SJCRH30 (cell line): Measurements from ENCODE around the gene CRX. TPM values are rescaled to one million over a fixed set of nuclear protein-coding genes. Genes with fewer than 3 reads are reported as not detected.
"Not testable (repeated sequence)": the region's sequence is repeated elsewhere in the genome, so short reads cannot be mapped to it uniquely, and the experiment has no call there.

Experiments
- DNase-seq, 2 experiments: peaks; one replicate each; pipeline ENCODE4 v3.0.0-alpha.2; 2015 to 2020
- H3K27ac ChIP-seq: fragments of 250-450 bp; sonication (Bioruptor Pico); 2 replicates; pipeline ENCODE4 v1.5.1; 2020; ENCODE audit warnings: mild to moderate bottlenecking, moderate library complexity
- H3K27me3 ChIP-seq: fragments of 250-450 bp; sonication (Bioruptor Pico); 2 replicates; pipeline ENCODE4 v1.5.1; 2020; ENCODE audit warnings: mild to moderate bottlenecking, moderate library complexity
- H3K36me3 ChIP-seq: fragments of 250-450 bp; sonication (Bioruptor Pico); 2 replicates; pipeline ENCODE4 v1.5.1; 2020; ENCODE audit warnings: mild to moderate bottlenecking, moderate library complexity
- H3K4me1 ChIP-seq: fragments of 250-450 bp; sonication (Bioruptor Pico); 2 replicates; pipeline ENCODE4 v1.5.1; 2020; ENCODE audit warnings: mild to moderate bottlenecking, moderate library complexity
- H3K4me3 ChIP-seq: fragments of 250-450 bp; sonication (Bioruptor Pico); 2 replicates; pipeline ENCODE4 v1.5.1; 2020; ENCODE audit warnings: mild to moderate bottlenecking, moderate library complexity
- H3K9me3 ChIP-seq: fragments of 250-450 bp; sonication (Bioruptor Pico); replicated peaks from 2 replicates; pipeline ENCODE4 v1.5.1; 2020; ENCODE audit warnings: mild to moderate bottlenecking, moderate library complexity
- total RNA-seq: library from RNA; depleted of rRNA; stranded (reverse); fragments of >200 nt; shearing (Covaris generic); gene quantifications from 2 replicates; pipeline ENCODE4 v1.2.3, GENCODE V29; 2014; rRNA removed

CRX gene
- 0.10 and 0.89 TPM in 2 replicates for total RNA-seq

DNA sequence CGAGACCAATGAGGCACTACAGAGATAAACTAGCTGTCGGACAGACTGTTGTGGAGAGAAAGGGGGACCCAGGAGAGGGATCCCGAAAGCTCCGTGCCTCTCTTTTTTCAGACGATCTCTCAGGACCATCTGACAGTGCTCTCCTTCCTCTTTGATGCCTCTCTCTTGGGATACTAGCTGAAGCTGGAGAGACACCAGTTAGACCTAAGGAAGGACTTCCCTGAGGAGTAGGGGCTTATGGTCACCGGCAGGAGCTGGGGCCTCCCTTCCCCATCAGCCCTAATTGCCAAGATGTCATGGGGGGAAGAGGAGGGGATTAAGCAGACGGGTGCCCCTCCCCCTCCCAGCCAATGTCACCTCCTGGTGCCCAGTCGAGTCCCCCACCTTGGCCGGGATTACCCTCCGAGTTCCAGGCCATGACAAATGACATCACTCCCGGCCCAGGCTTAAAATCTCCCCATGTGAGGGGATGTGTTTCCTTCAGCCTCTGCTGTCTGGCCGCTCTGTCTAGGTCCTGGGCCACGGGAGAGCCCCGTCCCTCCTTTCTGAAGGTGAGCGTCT is at the start of gene CRX:
Gene CRX (plus strand): TSS at position 478 of the 561 bp plus-strand sequence. CDS start 12,507 bp downstream, outside the sequence.
- no peak for DNase-seq
- H3K9me3 ChIP-seq: no peaks in the 10 kb centered on the region
- H3K4me1 ChIP-seq: peaks cover 30% of the 10 kb centered on the region
- no peaks in the 10 kb centered on the region for H3K27me3 ChIP-seq
- H3K4me3 ChIP-seq: no peak within 1 kb of the TSS
- H3K27ac ChIP-seq: peak within 1 kb of the TSS; percentile 67
- H3K36me3 ChIP-seq: no peaks in the 10 kb centered on the region

- Histone ChIP-seq H3K4me1 (peaks cover 15% of the 10 kb centered on the region), H3K27me3 (no peaks in the 10 kb centered on the region), H3K36me3 (no peaks in the 10 kb centered on the region; the same call in none of the 2 replicates), H3K9me3 (no peaks in the 10 kb centered on the region), H3K4me3 (no peak overlapping the region), H3K27ac (no peak overlapping the region)
- no peak for DNase-seq
Measured at GRCh38 chr19:47776568-47776967, 45.2 kb upstream of the CRX start.

GRCh38 chr19:47777245-47778048 is 44.3 kb upstream of the CRX start:
- not testable (repeated sequence) for H3K27ac ChIP-seq, H3K36me3 ChIP-seq, H3K9me3 ChIP-seq, DNase-seq, H3K27me3 ChIP-seq
- Histone ChIP-seq H3K4me1 (peaks cover 15% of the 10 kb centered on the region), H3K4me3 (peak overlapping the region; percentile 78)

DNA sequence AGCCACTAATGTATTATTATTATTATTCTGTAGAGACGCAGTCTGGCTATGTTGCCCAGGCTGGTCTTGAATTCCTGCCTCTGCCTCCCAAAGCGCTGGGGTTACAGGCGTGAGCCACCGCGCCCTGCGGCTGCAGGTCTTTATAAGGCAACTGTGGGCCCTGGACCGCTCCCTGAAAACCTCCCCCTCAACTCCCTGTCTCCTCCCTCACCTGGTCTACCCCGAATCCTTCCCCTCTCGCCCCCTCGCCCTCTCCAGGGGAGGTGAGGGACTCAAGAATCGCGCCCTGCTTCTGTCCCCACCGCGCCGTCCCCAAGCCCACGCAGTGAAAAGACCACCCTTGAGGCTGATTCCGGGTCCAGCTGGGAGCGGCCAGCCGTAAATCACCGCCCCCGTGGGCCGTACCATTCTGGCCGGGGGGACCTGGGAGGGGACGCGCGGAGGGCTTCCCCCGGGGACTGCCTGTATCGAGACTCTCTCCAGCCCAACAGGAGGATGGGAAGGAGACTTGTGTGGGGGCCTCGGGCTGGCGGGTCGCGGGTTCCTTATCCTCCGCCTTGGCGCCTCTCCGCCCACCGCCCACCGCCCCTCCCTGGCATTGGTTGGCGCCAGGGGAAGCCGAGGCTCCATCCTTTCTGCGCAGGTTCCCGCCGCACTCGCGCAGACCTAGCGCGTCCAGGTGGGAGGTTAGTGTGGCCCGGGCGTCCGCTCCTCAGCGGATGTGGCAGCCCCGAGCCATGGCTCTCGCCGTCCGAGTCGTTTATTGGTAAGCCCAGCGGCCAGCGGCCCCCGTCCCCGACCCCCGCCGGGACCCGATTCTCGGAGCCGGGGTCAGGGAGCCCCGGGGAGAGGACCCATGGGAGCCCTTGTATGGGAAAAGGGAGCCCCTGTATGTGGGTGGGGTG is 43.4 kb upstream of the CRX start, which contains the start of gene SELENOW:
Gene SELENOW (plus strand): TSS at position 655 of the 905 bp plus-strand sequence. CDS start 83 bp downstream, at position 738.
- Histone ChIP-seq H3K9me3 (no peaks in the 10 kb centered on the region), H3K4me3 (peak within 1 kb of the TSS; percentile 78), H3K4me1 (peaks cover 15% of the 10 kb centered on the region), H3K36me3 (no peaks in the 10 kb centered on the region; the same call in none of the 2 replicates), H3K27me3 (no peaks in the 10 kb centered on the region), H3K27ac (peak within 1 kb of the TSS; percentile 97)
- peak; percentile 75 to 79 for DNase-seq

DNA sequence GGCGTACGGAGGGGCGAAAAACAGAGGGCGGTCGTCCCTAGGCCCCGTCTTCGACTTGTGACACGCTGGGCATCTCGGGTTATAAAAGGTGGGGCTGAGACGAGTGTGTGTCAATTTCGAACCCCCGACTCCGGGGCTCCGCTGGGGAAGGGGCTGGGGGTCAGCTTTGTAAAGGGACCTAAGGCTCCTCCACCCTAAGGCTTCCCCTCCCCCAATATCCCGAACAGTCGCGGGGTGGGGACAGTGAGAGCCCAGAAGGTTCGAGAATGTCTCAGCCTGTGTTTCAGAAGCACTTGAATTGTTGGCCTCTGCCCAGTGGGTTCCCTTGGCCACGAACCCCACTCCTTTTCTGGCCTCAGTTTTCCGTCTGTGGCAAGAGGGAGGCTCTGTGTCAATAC is 42.8 kb upstream of the CRX start:
- no peaks in the 10 kb centered on the region for H3K9me3 ChIP-seq
- H3K27me3 ChIP-seq: no peaks in the 10 kb centered on the region
- H3K27ac ChIP-seq: peak overlapping the region; percentile 97; the same call in 1 of the 2 replicates
- peaks cover 11% of the 10 kb centered on the region for H3K4me1 ChIP-seq
- peak overlapping the region; percentile 78 for H3K4me3 ChIP-seq
- DNase-seq: no peak
- peaks cover 2% of the 10 kb centered on the region for H3K36me3 ChIP-seq

DNA sequence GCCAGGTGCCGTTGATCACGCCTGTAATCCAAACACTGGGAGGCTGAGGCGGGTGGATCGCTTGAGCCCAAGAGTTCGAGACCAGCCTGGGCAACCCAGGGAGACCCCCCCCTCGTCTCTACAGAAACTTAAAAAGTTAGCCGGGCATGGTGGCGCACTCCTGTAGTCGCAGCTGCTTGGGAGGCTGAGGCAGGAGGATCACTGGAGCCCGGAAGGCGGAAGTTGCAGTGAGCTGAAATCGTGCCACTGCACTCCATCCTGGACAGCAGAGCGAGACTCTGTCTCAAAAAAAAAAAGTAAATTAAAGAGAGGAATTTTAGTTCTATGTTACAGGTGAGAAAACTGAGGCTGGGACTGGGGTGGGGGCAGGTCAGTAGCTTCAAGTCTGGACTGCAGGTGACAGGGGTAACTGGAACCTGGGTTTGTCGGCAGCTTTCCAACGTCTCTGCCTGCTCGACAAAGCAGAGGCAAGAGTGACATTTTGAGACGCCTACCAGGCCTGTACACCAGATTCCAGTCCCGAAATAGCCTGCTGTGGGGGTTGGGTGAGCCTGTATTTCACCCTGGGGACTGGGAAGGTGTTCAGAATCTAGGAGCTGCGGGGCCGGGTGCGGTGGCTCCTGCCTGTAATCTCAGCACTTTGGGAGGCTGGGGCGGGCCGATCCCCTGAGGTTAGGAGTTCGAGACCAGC is 42.1 kb upstream of the CRX start:
- peaks cover 5% of the 10 kb centered on the region for H3K36me3 ChIP-seq
- DNase-seq: no peak
- H3K4me1 ChIP-seq: peaks cover 7% of the 10 kb centered on the region
- H3K4me3 ChIP-seq: peak overlapping the region; percentile 78
- no peaks in the 10 kb centered on the region for H3K9me3 ChIP-seq
- H3K27me3 ChIP-seq: no peaks in the 10 kb centered on the region
- no peak overlapping the region for H3K27ac ChIP-seq

GRCh38 chr19:47780215-47780551 is 41.6 kb upstream of the CRX start:
- H3K27ac ChIP-seq: no peak overlapping the region

GRCh38 chr19:47781590-47782262 is 40.0 kb upstream of the CRX start:
- Histone ChIP-seq H3K4me1 (peaks cover 13% of the 10 kb centered on the region), H3K9me3 (no peaks in the 10 kb centered on the region), H3K4me3 (no peak overlapping the region), H3K27me3 (no peaks in the 10 kb centered on the region), H3K36me3 (peaks cover 11% of the 10 kb centered on the region), H3K27ac (no peak overlapping the region)
- no peak for DNase-seq

More at GRCh38 chr19:47780215-47780551, 41.6 kb upstream of the CRX start:
- no peaks in the 10 kb centered on the region for H3K9me3 ChIP-seq
- H3K27me3 ChIP-seq: no peaks in the 10 kb centered on the region
- peaks cover 7% of the 10 kb centered on the region for H3K36me3 ChIP-seq
- no peak overlapping the region for H3K4me3 ChIP-seq
- H3K4me1 ChIP-seq: peaks cover 7% of the 10 kb centered on the region
- no peak for DNase-seq

DNA sequence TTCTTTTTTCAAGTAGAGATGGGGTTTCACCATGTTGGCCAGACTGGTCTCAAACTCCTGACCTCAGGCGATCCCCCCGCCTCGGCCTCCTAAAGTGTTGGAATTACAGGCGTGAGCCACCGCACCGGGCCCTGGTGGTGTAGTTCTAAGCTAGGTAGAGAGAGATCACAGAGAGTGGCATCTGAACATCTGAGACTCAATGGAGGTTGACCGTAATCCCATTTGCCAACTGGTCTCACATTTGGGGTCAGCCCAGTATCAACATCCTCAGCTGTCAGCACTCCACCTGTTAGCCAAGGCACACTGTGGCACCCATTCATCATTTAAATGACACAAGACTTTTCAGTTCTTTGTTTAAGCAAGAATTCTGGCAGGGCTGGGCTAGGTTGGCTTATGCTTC is 35.2 kb upstream of the CRX start:
- Histone ChIP-seq H3K4me3 (no peak overlapping the region), H3K36me3 (peaks cover 11% of the 10 kb centered on the region; the same call in 1 of the 2 replicates), H3K4me1 (peaks cover 14% of the 10 kb centered on the region), H3K27ac (peak overlapping the region; percentile 79), H3K9me3 (no peaks in the 10 kb centered on the region), H3K27me3 (no peaks in the 10 kb centered on the region)
- peak; percentile 90 to 96 for DNase-seq

GRCh38 chr19:47787307-47787706 is 34.4 kb upstream of the CRX start:
- Histone ChIP-seq H3K27ac (peak overlapping the region; percentile 79), H3K4me1 (peaks cover 14% of the 10 kb centered on the region), H3K36me3 (peaks cover 11% of the 10 kb centered on the region; the same call in 1 of the 2 replicates)
- not testable (repeated sequence) for H3K4me3 ChIP-seq, H3K9me3 ChIP-seq, H3K27me3 ChIP-seq
- peak in 1 of 2 experiments; percentile 32 for DNase-seq

DNA sequence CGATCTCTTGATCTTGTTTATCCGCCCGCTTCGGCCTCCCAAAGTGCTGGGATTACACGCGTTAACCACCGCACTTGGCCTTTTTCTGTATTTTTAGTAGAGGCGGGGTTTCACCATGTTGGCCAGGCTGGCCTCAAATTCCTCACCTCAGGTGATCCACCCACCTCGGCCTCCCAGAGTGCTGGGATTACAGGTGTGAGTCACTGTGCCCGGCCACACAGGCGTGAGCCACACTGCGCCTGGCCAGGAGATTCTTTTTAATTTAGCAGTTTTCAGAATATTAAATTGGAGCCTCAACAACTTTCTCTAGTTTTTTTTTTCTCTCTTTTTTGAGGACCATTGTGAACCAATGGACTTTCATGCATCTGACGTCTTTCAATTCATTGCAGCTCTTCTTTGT is 31.9 kb upstream of the CRX start:
- H3K9me3 ChIP-seq, H3K27me3 ChIP-seq, H3K4me3 ChIP-seq, H3K36me3 ChIP-seq, DNase-seq, H3K27ac ChIP-seq: not testable (repeated sequence)
- H3K4me1 ChIP-seq: peaks cover 14% of the 10 kb centered on the region

DNA sequence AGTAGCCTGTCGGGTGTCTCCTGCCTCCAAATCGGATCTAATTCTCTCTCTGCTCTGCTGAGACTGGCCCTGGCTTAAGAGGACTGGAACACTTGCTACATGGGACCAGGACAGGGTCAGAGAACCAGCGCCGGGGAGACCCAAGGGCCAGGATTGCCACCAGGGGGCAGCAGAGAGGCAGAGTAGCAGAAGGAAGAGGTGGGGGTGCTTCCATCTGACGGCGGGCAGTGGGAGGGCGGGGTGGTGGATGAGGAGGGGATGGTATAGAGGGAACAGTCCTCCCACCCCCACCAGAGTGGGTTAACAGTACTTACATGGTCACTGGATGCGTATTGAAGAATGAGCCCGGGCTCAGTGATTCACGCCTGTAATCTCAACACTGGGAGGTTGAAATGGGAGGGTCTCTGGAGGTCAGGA is 31.3 kb upstream of the CRX start:
- H3K4me1 ChIP-seq: peaks cover 14% of the 10 kb centered on the region
- no peak overlapping the region for H3K4me3 ChIP-seq
- peaks cover 1% of the 10 kb centered on the region; the same call in 1 of the 2 replicates for H3K36me3 ChIP-seq
- peak; percentile 71 to 72 for DNase-seq
- no peaks in the 10 kb centered on the region for H3K27me3 ChIP-seq
- H3K27ac ChIP-seq: no peak overlapping the region
- H3K9me3 ChIP-seq: peaks cover 4% of the 10 kb centered on the region

- Histone ChIP-seq H3K4me1 (0 out of 2 replicates have a peak, but pooled peaks cover 6% of the 10 kb centered on the region), H3K4me3 (no peak overlapping the region)
Measured at GRCh38 chr19:47792616-47793015, 29.1 kb upstream of the CRX start.

More at GRCh38 chr19:47792616-47793015, 29.1 kb upstream of the CRX start:
- Histone ChIP-seq H3K27ac (no peak overlapping the region), H3K27me3 (no peaks in the 10 kb centered on the region), H3K9me3 (peaks cover 4% of the 10 kb centered on the region), H3K36me3 (no peaks in the 10 kb centered on the region; the same call in 1 of the 2 replicates)
- no peak for DNase-seq
